ENCODE results near the gene EEF1A2.

- TF ChIP-seq, protein P1, sequence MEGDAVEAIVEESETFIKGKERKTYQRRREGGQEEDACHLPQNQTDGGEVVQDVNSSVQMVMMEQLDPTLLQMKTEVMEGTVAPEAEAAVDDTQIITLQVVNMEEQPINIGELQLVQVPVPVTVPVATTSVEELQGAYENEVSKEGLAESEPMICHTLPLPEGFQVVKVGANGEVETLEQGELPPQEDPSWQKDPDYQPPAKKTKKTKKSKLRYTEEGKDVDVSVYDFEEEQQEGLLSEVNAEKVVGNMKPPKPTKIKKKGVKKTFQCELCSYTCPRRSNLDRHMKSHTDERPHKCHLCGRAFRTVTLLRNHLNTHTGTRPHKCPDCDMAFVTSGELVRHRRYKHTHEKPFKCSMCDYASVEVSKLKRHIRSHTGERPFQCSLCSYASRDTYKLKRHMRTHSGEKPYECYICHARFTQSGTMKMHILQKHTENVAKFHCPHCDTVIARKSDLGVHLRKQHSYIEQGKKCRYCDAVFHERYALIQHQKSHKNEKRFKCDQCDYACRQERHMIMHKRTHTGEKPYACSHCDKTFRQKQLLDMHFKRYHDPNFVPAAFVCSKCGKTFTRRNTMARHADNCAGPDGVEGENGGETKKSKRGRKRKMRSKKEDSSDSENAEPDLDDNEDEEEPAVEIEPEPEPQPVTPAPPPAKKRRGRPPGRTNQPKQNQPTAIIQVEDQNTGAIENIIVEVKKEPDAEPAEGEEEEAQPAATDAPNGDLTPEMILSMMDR (IDR thresholded peaks at IDR 0.05), result no peak
- no peak for TF ChIP-seq POLR2A (IDR thresholded peaks at IDR 0.05)
Measured at GRCh38 chr20:63509088-63509564, 10.2 kb upstream of the EEF1A2 start.

Measured in right lobe of liver (tissue), 4 donors.